Peyer's patch (tissue), 4 donors: ENCODE measurements around the gene ADAMTS2.

Experiments
- CTCF ChIP-seq, 6 experiments: fragments of 450-650 bp in 4 of 6; fragments of 200-600 bp in 2 of 6; sonication (generic) in 1 of 6; IDR thresholded peaks; one replicate each; pipeline ENCODE4 v1.5.1; 2017 to 2019; ENCODE audit warnings: antibody characterized with exemption in 6 of 6, mild to moderate bottlenecking in 3 of 6, moderate library complexity in 1 of 6
- POLR2A ChIP-seq, 2 donors: fragments of 450-650 bp; IDR thresholded peaks; one replicate each; pipeline ENCODE4 v1.5.1; 2017; ENCODE audit warnings: antibody characterized with exemption in 2 of 2, mild to moderate bottlenecking in 2 of 2, moderate library complexity in 2 of 2

DNA sequence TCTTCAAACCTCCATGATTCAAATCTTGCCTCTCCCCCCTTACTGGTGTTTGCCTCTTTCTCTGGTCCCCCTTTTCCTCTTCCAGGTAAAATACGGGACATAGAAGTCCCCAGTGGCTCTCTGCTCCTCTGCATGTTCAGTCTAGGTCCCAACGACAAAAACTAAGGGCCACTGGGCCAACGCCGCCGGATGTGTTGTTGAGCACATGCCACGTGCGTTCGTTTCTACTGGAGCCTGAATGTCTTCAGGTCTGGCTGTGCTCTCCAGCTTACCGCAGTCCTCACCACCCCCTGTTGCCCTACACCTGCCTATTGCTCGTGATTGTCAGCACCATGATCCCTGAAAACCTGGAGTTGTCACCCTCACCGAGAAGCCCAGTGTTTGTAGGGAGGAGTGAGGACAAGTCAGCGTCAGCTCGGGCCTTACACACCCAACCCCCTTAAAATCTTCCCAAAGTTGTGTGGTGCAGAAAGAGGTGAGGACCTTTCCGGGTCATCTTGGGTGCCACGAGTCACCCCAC is 2.8 kb upstream of the ADAMTS2 start:
- TF ChIP-seq CTCF (IDR thresholded peaks at IDR 0.05) (no peak), POLR2A (IDR thresholded peaks at IDR 0.05) (no peak)
